Caco-2 (cell line): ENCODE results near the gene OR5B12. TPM values are rescaled to one million over a fixed set of nuclear protein-coding genes. Genes with fewer than 3 reads are reported as not detected.

Experiments
- BruUV-seq: library from RNA; stranded (reverse); fragments of 400-500 nt; replicated peaks from 2 replicates; lab custom pipeline; 2021; lab: Mats Ljungman, UMichigan
- CTCF ChIA-PET: fragments of 300-600 bp; sonication (Branson Sonifier 250); formaldehyde crosslinking; loops from one replicate; lab custom pipeline; 2022; ENCODE audit warnings: antibody characterized with exemption; lab: Charles Lee
- POLR2A ChIA-PET: fragments of 300-600 bp; sonication (Branson Sonifier 250); formaldehyde crosslinking; loops from one replicate; lab custom pipeline; 2022; ENCODE audit warnings: antibody characterized with exemption; lab: Charles Lee
- DNase-seq, 2 experiments: peaks; one replicate each; pipeline versions ENCODE4 v3.0.0 to v3.0.0-alpha.2; 2020 to 2022
- H3K27me3 ChIP-seq: replicated peaks from 2 replicates; pipeline ENCODE4 v1.6.0; 2011; ENCODE audit warnings: low read length; ENCODE audit not compliant: control insufficient read depth, insufficient read depth
- H3K36me3 ChIP-seq: 2 replicates; pipeline ENCODE4 v1.5.1; 2011; ENCODE audit warnings: low read length; ENCODE audit not compliant: control insufficient read depth, insufficient read depth
- H3K4me1 ChIP-seq: fragments of 250-450 bp; sonication (Bioruptor Pico); 2 replicates; pipeline ENCODE4 v1.5.1; 2020; ENCODE audit warnings: mild to moderate bottlenecking
- H3K4me3 ChIP-seq: 2 replicates; pipeline ENCODE4 v1.5.1; 2011; ENCODE audit warnings: low read depth, mild to moderate bottlenecking, control low read depth, low read length
- H3K9me3 ChIP-seq: fragments of 250-450 bp; sonication (Bioruptor Pico); 2 replicates; pipeline ENCODE4 v1.5.1; 2020; ENCODE audit warnings: mild to moderate bottlenecking, moderate library complexity
- H3K27ac Mint-ChIP-seq: one replicate; pipeline ENCODE4 v1.8.0; 2022; ENCODE audit warnings: mixed read lengths; ENCODE audit not compliant: unreplicated experiment
- H3K27me3 Mint-ChIP-seq: one replicate; pipeline ENCODE4 v1.8.0; 2022; ENCODE audit warnings: mixed read lengths; ENCODE audit not compliant: insufficient read depth, unreplicated experiment
- H3K36me3 Mint-ChIP-seq: one replicate; pipeline ENCODE4 v1.8.0; 2022; ENCODE audit warnings: mild to moderate bottlenecking, mixed read lengths; ENCODE audit not compliant: insufficient read depth, unreplicated experiment
- H3K4me1 Mint-ChIP-seq: one replicate; pipeline ENCODE4 v1.8.0; 2022; ENCODE audit warnings: low read depth, mixed read lengths; ENCODE audit not compliant: unreplicated experiment
- H3K4me3 Mint-ChIP-seq: one replicate; pipeline ENCODE4 v1.8.0; 2022; ENCODE audit warnings: mild to moderate bottlenecking, moderate library complexity, mixed read lengths; ENCODE audit not compliant: unreplicated experiment
- H3K9me3 Mint-ChIP-seq: one replicate; pipeline ENCODE4 v1.8.0; 2022; ENCODE audit warnings: mixed read lengths; ENCODE audit not compliant: unreplicated experiment
- intact Hi-C: fragments of 100-400 bp; cut with micrococcal nuclease; formaldehyde crosslinking; loops from one replicate; pipeline ENCODE4 v1.10.0; 2022; ENCODE audit not compliant: unreplicated experiment
- total RNA-seq: library from RNA; stranded (reverse); gene quantifications from 2 replicates; pipeline ENCODE4 v1.2.3, GENCODE V29; 2022
- TF ChIP-seq, protein P1 (sequence below), 2 experiments: fragments of 200-600 bp in 1 of 2; IDR thresholded peaks; 1 replicate in 1 of 2; 2 replicates in 1 of 2; pipeline versions ENCODE4 v1.5.1 to v1.8.0; 2011 to 2022; ENCODE audit warnings: antibody characterized with exemption in 1 of 2, control low read depth in 1 of 2, inconsistent platforms in 1 of 2, low read depth in 1 of 2, low read length in 1 of 2, mild to moderate bottlenecking in 1 of 2, moderate library complexity in 1 of 2; ENCODE audit not compliant: insufficient read depth in 1 of 2, severe bottlenecking in 1 of 2, unreplicated experiment in 1 of 2

Gene OR5B12
- total RNA-seq, 1 experiment from 2014 or later: not detected

DNA sequence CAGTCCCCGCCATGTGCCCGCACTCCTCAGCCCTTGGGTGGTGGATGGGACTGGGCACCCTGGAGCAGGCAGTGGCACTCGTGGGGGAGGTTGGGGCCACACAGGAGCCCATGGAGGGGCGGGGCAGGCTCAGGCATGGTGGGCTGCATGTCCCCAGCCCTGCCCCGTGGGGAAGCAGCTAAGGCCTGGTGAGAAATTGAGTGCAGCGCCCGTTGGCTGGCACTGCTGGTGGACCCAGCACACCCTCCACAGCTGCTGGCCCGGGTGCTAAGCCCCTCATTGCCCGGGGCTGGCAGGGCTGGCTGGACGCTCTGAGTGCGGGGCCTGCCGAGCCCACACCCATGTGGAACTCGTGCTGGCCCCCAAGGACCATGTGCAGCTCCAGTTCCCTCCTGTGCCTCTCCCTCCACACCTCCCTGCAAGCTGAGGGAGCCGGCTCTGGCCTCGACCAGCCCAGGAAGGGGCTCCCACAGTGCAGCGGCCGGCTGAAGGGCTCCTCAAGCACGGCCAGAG is 51.4 kb downstream of the OR5B12 start:
- Histone ChIP-seq H3K36me3 (no peaks in the 10 kb centered on the region), H3K4me1 (peaks cover 6% of the 10 kb centered on the region; the same call in 1 of the 2 replicates), H3K9me3 (peaks cover 8% of the 10 kb centered on the region), H3K27me3 (no peaks in the 10 kb centered on the region), H3K4me3 (no peak overlapping the region)
- Mint-ChIP-seq H3K4me1 (peaks cover 6% of the 10 kb centered on the region), H3K27me3 (no peaks in the 10 kb centered on the region), H3K9me3 (peaks cover 15% of the 10 kb centered on the region), H3K36me3 (no peaks in the 10 kb centered on the region), H3K27ac (no peak overlapping the region), H3K4me3 (no peak overlapping the region)
- no TSS peak for BruUV-seq
- TF ChIP-seq, protein P1, sequence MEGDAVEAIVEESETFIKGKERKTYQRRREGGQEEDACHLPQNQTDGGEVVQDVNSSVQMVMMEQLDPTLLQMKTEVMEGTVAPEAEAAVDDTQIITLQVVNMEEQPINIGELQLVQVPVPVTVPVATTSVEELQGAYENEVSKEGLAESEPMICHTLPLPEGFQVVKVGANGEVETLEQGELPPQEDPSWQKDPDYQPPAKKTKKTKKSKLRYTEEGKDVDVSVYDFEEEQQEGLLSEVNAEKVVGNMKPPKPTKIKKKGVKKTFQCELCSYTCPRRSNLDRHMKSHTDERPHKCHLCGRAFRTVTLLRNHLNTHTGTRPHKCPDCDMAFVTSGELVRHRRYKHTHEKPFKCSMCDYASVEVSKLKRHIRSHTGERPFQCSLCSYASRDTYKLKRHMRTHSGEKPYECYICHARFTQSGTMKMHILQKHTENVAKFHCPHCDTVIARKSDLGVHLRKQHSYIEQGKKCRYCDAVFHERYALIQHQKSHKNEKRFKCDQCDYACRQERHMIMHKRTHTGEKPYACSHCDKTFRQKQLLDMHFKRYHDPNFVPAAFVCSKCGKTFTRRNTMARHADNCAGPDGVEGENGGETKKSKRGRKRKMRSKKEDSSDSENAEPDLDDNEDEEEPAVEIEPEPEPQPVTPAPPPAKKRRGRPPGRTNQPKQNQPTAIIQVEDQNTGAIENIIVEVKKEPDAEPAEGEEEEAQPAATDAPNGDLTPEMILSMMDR (IDR thresholded peaks at IDR 0.05; ENCODE audit: insufficient read depth in 1 of 2, low read depth in 1 of 2, low read length in 1 of 2, severe bottlenecking in 1 of 2, unreplicated experiment in 1 of 2): no peak
- POLR2A ChIA-PET: no interaction called here
- no peak for DNase-seq
- intact Hi-C loops: no loop called here
- CTCF ChIA-PET: no interaction called here

Other genes starting within 250 kb of the OR5B12 start
- not detected in 2 replicates for gene OR1S2, start 238.1 kb downstream of the OR5B12 start, total RNA-seq
- not detected in 2 replicates for gene OR1S1, start 229.5 kb downstream of the OR5B12 start, total RNA-seq
- gene OR10Q1, start 213.3 kb downstream of the OR5B12 start, total RNA-seq: not detected in 2 replicates
- gene OR10W1, start 174.0 kb downstream of the OR5B12 start, total RNA-seq: not detected in 2 replicates
- gene OR5B17, start 83.2 kb downstream of the OR5B12 start, total RNA-seq: not detected in 2 replicates
- gene OR5B3, start 35.4 kb downstream of the OR5B12 start, total RNA-seq: not detected in 2 replicates
- gene OR5B2, start 14.1 kb downstream of the OR5B12 start, total RNA-seq: not detected in 2 replicates
- gene OR5B21, start 65.9 kb upstream of the OR5B12 start, total RNA-seq: not detected in 2 replicates
- 1.8 and 2.1 TPM in 2 replicates for gene LPXN, start 133.6 kb upstream of the OR5B12 start, total RNA-seq
- gene ZFP91, start 136.8 kb upstream of the OR5B12 start, total RNA-seq: 37.5 and 40.6 TPM in 2 replicates
- gene CNTF, start 180.4 kb upstream of the OR5B12 start, total RNA-seq: 3.3 and 3.6 TPM in 2 replicates